ENCODE measurements around the gene VSNL1.

DNA sequence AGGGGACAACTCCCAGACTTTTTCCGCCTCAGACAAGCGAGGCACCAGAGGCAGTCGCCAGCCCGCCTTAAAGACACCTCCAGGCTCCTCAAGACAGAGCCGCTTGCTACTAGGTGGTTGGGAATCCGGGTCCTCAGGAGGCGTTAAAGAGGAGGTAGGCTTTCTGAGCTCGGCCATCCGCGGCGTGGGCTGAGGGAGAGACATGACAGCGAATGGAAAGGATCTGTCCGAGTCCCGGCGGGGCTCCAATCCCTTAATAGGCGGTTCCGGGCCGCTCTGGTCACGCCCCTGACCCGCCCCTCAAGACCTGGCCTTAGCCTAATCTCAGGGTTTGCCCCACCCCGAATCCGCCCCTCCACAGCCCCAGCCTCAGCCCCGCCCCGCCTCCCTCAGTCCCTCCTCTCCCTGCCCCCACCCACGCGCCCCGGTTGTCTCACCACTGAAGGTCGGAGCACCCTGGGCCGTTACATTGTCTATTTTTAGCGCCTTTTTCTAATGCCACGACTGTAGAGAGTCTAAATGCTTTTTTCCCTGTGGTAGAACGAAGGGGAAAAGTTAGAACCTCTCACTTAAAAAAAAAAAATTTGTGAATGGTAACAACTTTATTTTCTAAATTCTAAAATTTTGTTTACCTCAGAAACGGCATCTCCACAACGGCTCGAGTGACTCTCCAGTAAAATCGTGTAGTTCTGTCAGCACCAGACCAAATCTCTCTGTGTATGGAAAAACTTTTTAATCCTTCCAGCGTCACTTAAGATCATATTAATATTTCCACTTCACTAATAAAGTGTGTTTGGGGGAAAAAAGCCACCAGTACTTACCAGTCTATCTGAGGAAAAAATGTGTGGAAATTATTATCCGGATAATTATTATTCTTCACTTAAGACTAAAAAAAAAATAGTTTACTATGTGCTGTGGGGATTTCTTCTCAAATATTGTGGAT is 22.0 kb upstream of the VSNL1 start, which contains the start of gene RAD51AP2:
- TF ChIP-seq CTCF (IDR thresholded peaks at IDR 0.05; ENCODE audit: low read length) (no peak), EZH2 (IDR thresholded peaks at IDR 0.05; ENCODE audit: borderline replicate concordance, low read length) (no peak)
